ENCODE data around the gene MAP2K4. TPM values are rescaled to one million over a fixed set of nuclear protein-coding genes. Genes with fewer than 3 reads are reported as not detected.

Gene MAP2K4
- total RNA-seq, 1 donor from 2014 or later, result 36.5 TPM

DNA sequence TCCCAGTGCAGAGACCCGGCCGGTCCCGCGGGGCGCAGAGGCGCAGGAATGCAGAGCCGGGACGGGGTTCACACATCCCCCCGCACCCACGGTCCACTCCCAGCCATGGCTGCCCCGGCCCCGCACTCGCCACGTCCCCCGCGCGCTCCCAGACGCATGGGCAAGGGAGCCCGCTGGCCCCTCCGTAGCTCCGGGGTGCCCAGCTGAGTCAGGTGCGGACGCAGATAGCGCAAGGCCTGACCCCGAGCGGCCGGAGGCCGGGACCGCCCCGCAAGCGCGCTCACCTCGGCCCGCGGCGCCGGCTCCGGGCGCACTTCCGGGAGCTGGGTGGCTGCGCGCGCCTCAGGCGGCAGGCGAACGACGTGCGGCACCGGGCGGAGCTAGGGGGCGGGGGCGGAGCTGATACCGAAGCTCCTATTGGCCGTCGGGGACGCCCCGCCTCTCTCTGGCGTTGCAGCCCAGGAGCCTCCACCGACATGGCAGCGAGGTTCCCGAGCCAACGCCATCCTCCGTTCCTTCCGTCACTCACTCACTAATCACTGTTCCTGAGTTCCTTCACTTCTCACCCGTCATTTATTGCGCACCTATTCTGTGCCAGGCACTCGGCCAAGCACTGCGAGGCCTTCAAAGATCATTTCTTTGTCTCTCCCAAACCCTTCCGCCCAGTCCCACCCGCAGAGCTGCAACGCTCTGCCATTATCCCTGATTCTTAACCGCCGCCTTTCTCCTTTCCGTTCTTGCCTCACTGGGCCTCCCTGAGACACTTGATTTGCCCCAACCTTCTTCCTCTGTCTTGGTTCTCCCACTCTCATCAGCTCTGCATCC, 23.3 kb upstream of the MAP2K4 start, which contains the start of gene ZNF18:
TSS of gene ZNF18 (minus strand) at position 329 of the 825 bp plus-strand sequence. CDS start 4,646 bp downstream, outside the sequence.
- H3K4me1 Mint-ChIP-seq (ENCODE audit: unreplicated experiment), result peaks cover 4% of the 10 kb centered on the region
- DNase-seq (ENCODE audit: low spot score), result peak; percentile 96
- no peaks in the 10 kb centered on the region for H3K9me3 Mint-ChIP-seq (ENCODE audit: unreplicated experiment)
- peak within 1 kb of the TSS; percentile 94 for H3K27ac Mint-ChIP-seq (ENCODE audit: unreplicated experiment)
- peaks cover 5% of the 10 kb centered on the region for H3K27me3 Mint-ChIP-seq (ENCODE audit: unreplicated experiment)
- H3K36me3 Mint-ChIP-seq (ENCODE audit: low read depth, unreplicated experiment), result peaks cover 8% of the 10 kb centered on the region
- TF ChIP-seq, protein P1, sequence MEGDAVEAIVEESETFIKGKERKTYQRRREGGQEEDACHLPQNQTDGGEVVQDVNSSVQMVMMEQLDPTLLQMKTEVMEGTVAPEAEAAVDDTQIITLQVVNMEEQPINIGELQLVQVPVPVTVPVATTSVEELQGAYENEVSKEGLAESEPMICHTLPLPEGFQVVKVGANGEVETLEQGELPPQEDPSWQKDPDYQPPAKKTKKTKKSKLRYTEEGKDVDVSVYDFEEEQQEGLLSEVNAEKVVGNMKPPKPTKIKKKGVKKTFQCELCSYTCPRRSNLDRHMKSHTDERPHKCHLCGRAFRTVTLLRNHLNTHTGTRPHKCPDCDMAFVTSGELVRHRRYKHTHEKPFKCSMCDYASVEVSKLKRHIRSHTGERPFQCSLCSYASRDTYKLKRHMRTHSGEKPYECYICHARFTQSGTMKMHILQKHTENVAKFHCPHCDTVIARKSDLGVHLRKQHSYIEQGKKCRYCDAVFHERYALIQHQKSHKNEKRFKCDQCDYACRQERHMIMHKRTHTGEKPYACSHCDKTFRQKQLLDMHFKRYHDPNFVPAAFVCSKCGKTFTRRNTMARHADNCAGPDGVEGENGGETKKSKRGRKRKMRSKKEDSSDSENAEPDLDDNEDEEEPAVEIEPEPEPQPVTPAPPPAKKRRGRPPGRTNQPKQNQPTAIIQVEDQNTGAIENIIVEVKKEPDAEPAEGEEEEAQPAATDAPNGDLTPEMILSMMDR (IDR thresholded peaks at IDR 0.05; ENCODE audit: unreplicated experiment), result no peak
- peak within 1 kb of the TSS; percentile 96 for H3K4me3 Mint-ChIP-seq (ENCODE audit: unreplicated experiment)

DNA sequence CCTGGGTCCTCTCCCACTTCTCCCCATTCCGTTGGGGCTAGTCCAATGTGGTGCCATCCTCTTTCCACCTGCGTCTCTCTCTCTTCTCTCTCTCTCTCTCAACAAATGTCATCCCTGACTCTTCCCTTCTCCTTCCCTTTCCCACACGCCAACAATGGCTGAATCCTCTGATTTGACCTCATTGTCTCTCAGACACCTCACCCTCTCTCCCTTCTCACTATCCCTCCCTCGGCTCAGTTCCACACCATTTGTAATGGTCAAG, 22.8 kb upstream of the MAP2K4 start:
- peak overlapping the region; percentile 94 for H3K27ac Mint-ChIP-seq (ENCODE audit: unreplicated experiment)
- TF ChIP-seq, protein P1 (IDR thresholded peaks at IDR 0.05; ENCODE audit: unreplicated experiment), result no peak
- peaks cover 8% of the 10 kb centered on the region for H3K36me3 Mint-ChIP-seq (ENCODE audit: low read depth, unreplicated experiment)
- no peaks in the 10 kb centered on the region for H3K9me3 Mint-ChIP-seq (ENCODE audit: unreplicated experiment)
- peak overlapping the region; percentile 96 for H3K4me3 Mint-ChIP-seq (ENCODE audit: unreplicated experiment)
- H3K27me3 Mint-ChIP-seq (ENCODE audit: unreplicated experiment), result peaks cover 5% of the 10 kb centered on the region
- H3K4me1 Mint-ChIP-seq (ENCODE audit: unreplicated experiment), result peaks cover 4% of the 10 kb centered on the region
- no peak for DNase-seq (ENCODE audit: low spot score)

DNA sequence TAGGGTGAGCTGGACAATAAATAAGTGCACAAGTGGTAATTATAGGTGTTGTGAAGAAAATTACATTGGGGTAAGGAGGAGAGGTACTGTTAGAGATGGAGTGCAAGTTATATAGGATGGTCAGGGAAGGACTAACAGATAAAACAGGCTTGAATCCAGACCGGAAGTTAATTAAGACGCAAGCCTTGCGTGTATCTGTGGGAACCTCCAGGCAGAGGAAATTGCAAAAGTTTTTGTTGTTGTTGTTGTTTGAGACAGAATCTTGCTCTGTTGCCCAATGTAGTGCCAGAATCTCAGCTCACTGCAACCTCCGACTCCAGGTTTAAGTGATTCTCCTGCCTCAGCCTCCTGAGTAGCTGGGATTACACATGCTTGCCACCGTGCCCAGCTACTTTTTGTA, 21.0 kb upstream of the MAP2K4 start:
- Mint-ChIP-seq H3K27ac (ENCODE audit: unreplicated experiment) (no peak overlapping the region), H3K27me3 (ENCODE audit: unreplicated experiment) (peaks cover 5% of the 10 kb centered on the region), H3K4me1 (ENCODE audit: unreplicated experiment) (peaks cover 4% of the 10 kb centered on the region), H3K36me3 (ENCODE audit: low read depth, unreplicated experiment) (peaks cover 8% of the 10 kb centered on the region), H3K4me3 (ENCODE audit: unreplicated experiment) (no peak overlapping the region), H3K9me3 (ENCODE audit: unreplicated experiment) (no peaks in the 10 kb centered on the region)
- TF ChIP-seq, protein P1 (IDR thresholded peaks at IDR 0.05; ENCODE audit: unreplicated experiment), result no peak
- DNase-seq (ENCODE audit: low spot score), result no peak

DNA sequence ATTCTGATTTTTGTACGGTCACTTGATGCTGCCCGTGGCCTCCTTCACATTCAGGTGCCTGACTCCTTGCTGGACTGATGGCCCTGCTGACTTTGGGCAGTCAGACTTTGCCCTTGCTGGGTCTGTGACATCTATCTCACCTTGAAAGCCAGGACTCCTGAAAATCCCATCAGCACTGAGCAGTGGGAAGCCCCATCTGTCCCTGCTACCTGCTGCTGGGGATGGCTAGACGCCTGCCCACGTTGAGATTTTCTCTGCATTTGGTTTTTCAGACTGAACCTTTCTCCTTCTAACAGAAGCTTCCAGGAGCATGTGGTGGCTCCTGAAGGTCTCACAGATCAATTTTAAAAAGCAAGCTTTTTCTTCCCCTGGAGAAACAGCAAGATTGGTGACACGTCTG, 13.2 kb upstream of the MAP2K4 start:
- no peak overlapping the region for H3K4me3 Mint-ChIP-seq (ENCODE audit: unreplicated experiment)
- H3K4me1 Mint-ChIP-seq (ENCODE audit: unreplicated experiment), result no peaks in the 10 kb centered on the region
- TF ChIP-seq, protein P1 (IDR thresholded peaks at IDR 0.05; ENCODE audit: unreplicated experiment), result no peak
- DNase-seq (ENCODE audit: low spot score), result no peak
- H3K36me3 Mint-ChIP-seq (ENCODE audit: low read depth, unreplicated experiment), result no peaks in the 10 kb centered on the region
- no peaks in the 10 kb centered on the region for H3K9me3 Mint-ChIP-seq (ENCODE audit: unreplicated experiment)
- H3K27me3 Mint-ChIP-seq (ENCODE audit: unreplicated experiment), result peaks cover 2% of the 10 kb centered on the region
- H3K27ac Mint-ChIP-seq (ENCODE audit: unreplicated experiment), result no peak overlapping the region

DNA sequence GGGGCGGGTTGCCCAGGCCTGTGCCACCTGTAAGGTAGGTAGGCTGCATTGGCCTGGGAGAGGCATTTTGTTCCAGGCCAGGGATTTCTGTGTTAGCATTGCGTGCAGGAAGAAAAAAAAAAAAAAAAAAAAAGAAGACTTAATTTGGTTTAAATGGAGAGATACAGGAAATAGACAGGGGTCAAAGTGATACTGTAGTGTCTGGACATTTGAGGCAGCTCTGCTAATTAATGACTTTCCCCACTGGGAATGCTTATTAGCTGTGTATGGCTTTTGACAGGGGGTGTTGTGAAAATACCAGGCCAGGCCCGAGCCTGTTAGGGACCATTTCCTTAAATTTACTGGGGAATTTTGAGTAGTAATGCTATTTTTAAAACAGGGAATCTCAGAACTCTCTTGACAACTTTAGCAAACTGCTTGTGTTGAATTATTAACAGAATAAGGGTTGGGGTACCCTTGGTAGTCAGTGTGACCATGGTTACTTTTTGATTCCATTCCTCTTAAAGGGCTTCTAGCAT, 1.0 kb downstream of the MAP2K4 start:
- no peak for DNase-seq (ENCODE audit: low spot score)
- Mint-ChIP-seq H3K9me3 (ENCODE audit: unreplicated experiment) (no peaks in the 10 kb centered on the region), H3K27me3 (ENCODE audit: unreplicated experiment) (peaks cover 3% of the 10 kb centered on the region), H3K27ac (ENCODE audit: unreplicated experiment) (peak overlapping the region; percentile 71), H3K4me1 (ENCODE audit: unreplicated experiment) (peaks cover 8% of the 10 kb centered on the region), H3K4me3 (ENCODE audit: unreplicated experiment) (peak overlapping the region; percentile 92), H3K36me3 (ENCODE audit: low read depth, unreplicated experiment) (no peaks in the 10 kb centered on the region)
- TF ChIP-seq, protein P1 (IDR thresholded peaks at IDR 0.05; ENCODE audit: unreplicated experiment), result no peak

All from endothelial cell (in vitro differentiated cells).